HTERT RPE-1 (cell line): Measurements from ENCODE around the gene MAB21L2.
"Not testable (repeated sequence)": the region's sequence is repeated elsewhere in the genome, so short reads cannot be mapped to it uniquely, and the experiment has no call there.

Source experiments
- in situ Hi-C: fragments of 300-500 bp; cut with MboI; formaldehyde crosslinking; loops from 4 replicates; pipeline ENCODE4 v1.14.3; 2020; ENCODE audit warnings: low sequenced_read_pairs

The MAB21L2 gene

GRCh38 chr4:150582146-150582872 is at the start of gene MAB21L2:
TSS of gene MAB21L2 (plus strand) at chr4:150582151. CDS start at chr4:150583030, 879 bp downstream.
- in situ Hi-C loops, result no loop called here

GRCh38 chr4:150533673-150534072 is 48.3 kb upstream of the MAB21L2 start:
- in situ Hi-C loops, result no loop called here

- in situ Hi-C loops, result no loop called here
Observed at GRCh38 chr4:150534818-150535217, 47.1 kb upstream of the MAB21L2 start.

GRCh38 chr4:150537911-150538310 is 44.0 kb upstream of the MAB21L2 start:
- in situ Hi-C loops, result not testable (repeated sequence)

- in situ Hi-C loops, result no loop called here
Observed at GRCh38 chr4:150540536-150540935, 41.4 kb upstream of the MAB21L2 start.

GRCh38 chr4:150540959-150541360 is 41.0 kb upstream of the MAB21L2 start:
- in situ Hi-C loops, result no loop called here

GRCh38 chr4:150541681-150542080 is 40.3 kb upstream of the MAB21L2 start:
- in situ Hi-C loops, result no loop called here

- in situ Hi-C loops, result no loop called here
Observed at GRCh38 chr4:150543042-150543441, 38.9 kb upstream of the MAB21L2 start.

GRCh38 chr4:150546286-150546685 is 35.7 kb upstream of the MAB21L2 start:
- in situ Hi-C loops, result no loop called here

GRCh38 chr4:150547154-150547838 is 34.7 kb upstream of the MAB21L2 start:
- in situ Hi-C loops, result no loop called here

GRCh38 chr4:150557811-150558210 is 24.1 kb upstream of the MAB21L2 start:
- in situ Hi-C loops, result not testable (repeated sequence)

- in situ Hi-C loops, result no loop called here
Observed at GRCh38 chr4:150561143-150561737, 20.7 kb upstream of the MAB21L2 start.

GRCh38 chr4:150562250-150562649 is 19.7 kb upstream of the MAB21L2 start:
- in situ Hi-C loops, result no loop called here

GRCh38 chr4:150562751-150563150 is 19.2 kb upstream of the MAB21L2 start:
- in situ Hi-C loops, result no loop called here

GRCh38 chr4:150564967-150565366 is 17.0 kb upstream of the MAB21L2 start:
- in situ Hi-C loops, result not testable (repeated sequence)

GRCh38 chr4:150567070-150567469 is 14.9 kb upstream of the MAB21L2 start:
- in situ Hi-C loops, result no loop called here

- in situ Hi-C loops, result no loop called here
Observed at GRCh38 chr4:150569384-150569987, 12.5 kb upstream of the MAB21L2 start.

- in situ Hi-C loops, result no loop called here
Observed at GRCh38 chr4:150569998-150570535, 11.9 kb upstream of the MAB21L2 start.

GRCh38 chr4:150570862-150571261 is 11.1 kb upstream of the MAB21L2 start:
- in situ Hi-C loops, result no loop called here

- in situ Hi-C loops, result no loop called here
Observed at GRCh38 chr4:150572704-150573504, 9.0 kb upstream of the MAB21L2 start.
